ENCODE data around the gene CASKIN2. TPM values are rescaled to one million over a fixed set of nuclear protein-coding genes. Genes with fewer than 3 reads are reported as not detected.

CASKIN2 gene, protein sequence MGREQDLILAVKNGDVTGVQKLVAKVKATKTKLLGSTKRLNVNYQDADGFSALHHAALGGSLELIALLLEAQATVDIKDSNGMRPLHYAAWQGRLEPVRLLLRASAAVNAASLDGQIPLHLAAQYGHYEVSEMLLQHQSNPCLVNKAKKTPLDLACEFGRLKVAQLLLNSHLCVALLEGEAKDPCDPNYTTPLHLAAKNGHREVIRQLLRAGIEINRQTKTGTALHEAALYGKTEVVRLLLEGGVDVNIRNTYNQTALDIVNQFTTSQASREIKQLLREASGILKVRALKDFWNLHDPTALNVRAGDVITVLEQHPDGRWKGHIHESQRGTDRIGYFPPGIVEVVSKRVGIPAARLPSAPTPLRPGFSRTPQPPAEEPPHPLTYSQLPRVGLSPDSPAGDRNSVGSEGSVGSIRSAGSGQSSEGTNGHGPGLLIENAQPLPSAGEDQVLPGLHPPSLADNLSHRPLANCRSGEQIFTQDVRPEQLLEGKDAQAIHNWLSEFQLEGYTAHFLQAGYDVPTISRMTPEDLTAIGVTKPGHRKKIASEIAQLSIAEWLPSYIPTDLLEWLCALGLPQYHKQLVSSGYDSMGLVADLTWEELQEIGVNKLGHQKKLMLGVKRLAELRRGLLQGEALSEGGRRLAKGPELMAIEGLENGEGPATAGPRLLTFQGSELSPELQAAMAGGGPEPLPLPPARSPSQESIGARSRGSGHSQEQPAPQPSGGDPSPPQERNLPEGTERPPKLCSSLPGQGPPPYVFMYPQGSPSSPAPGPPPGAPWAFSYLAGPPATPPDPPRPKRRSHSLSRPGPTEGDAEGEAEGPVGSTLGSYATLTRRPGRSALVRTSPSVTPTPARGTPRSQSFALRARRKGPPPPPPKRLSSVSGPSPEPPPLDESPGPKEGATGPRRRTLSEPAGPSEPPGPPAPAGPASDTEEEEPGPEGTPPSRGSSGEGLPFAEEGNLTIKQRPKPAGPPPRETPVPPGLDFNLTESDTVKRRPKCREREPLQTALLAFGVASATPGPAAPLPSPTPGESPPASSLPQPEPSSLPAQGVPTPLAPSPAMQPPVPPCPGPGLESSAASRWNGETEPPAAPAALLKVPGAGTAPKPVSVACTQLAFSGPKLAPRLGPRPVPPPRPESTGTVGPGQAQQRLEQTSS (N-terminal part only)
- total RNA-seq (10 to 100 TPM; 61.5 to 63.4 TPM), polyA plus RNA-seq (1 to 10 TPM; 4.0 to 8.9 TPM)
- long read RNA-seq, donor 1, partial matches to known transcripts: 68 of 72 reads
- long read RNA-seq, donor 1, other reads (novel, unspliced or antisense): 3 of 72 reads
- long read RNA-seq, donor 2, partial matches to known transcripts: 22 of 25 reads
- long read RNA-seq, donor 2, other reads (novel, unspliced or antisense): 3 of 25 reads

DNA sequence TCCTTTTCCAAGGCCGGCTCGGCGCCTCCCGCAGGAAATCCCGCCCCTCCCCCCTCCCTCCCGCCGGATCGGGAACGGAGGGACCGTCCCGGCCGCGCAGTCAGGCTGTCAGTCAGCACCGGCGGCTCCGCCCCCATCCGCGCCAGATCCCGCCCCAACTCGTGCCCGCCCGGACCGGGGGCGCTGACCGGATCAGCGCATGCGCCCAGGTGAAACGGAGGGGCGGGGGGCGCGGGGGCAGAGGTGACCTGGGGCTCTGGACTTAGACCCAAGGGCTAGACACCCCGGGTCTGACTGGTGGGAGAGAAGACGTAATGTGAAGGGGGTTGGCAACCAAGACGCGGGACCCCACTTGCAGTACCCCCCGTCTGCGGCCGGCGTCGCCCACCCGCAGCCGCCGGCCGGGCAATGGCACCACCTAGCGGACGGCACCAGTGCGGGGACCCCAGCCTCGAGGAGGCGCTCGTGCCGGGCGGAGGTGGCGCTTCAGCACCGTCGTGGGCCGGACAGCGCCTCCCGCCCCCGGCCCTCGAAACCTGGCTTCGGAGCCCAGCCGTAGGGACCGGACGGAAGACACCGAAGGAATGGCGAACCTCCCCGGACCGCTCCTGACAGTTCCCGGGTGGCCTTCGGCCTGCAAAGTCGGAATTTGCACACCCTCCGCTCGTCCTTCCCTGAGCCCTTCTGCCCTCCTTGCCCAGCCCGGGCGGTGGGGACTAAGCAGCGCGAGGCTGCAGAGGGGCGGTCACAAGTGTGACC is at the start of gene CASKIN2:
Gene CASKIN2 (minus strand): TSS at position 42 of the 759 bp plus-strand sequence. CDS start 1,733 bp downstream, outside the sequence.
- peaks cover 0 to 2% of the 10 kb centered on the region in 2 donors for H3K4me1 ChIP-seq (ENCODE audit: control insufficient read depth in 1 of 2, insufficient read depth in 2 of 2, low read length in 2 of 2)

DNA sequence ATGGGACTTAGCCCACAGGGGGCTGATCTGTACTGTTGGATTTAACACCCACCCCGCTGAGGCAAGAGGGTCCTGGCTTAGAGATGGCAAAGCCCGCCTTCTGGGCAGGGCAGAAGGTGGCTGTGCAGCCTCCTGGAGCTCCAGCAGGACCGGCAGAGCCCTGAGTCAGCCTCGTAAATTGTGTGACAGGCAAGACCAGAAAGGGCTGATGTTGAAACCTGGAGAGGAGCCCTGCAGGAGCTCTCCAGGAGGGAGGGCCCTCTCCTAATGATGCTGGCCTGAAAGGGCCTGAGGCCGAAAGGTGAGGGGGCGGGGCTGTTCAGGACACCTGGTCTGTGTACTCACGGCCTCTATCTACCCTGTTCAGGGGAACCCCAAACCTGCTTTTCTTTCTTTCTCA is 49.7 kb upstream of the CASKIN2 start:
- ATAC-seq (ENCODE audit: low FRiP score): no peak
- intact Hi-C loops (cut with DNase I): no loop called here
- WGBS, 2 donors: 90 to 92% methylated on average over 7 of the region's 7 CpGs
- no peak overlapping the region for H3K4me3 ChIP-seq (ENCODE audit: low read length in 2 of 2)
- no peak for DNase-seq
- no peaks in the 10 kb centered on the region for H3K27me3 ChIP-seq (ENCODE audit: control insufficient read depth in 1 of 2, insufficient read depth in 2 of 2, low read length in 1 of 2)
- no peak overlapping the region for H3K27ac ChIP-seq (ENCODE audit: low read depth in 1 of 2, low read length in 2 of 2)
- no peaks in the 10 kb centered on the region for H3K36me3 ChIP-seq (ENCODE audit: control insufficient read depth in 1 of 2, insufficient read depth in 2 of 2, low read length in 1 of 2)
- H3K9me3 ChIP-seq (ENCODE audit: control insufficient read depth, low read length): no peaks in the 10 kb centered on the region
- H3K4me1 ChIP-seq (ENCODE audit: control insufficient read depth in 1 of 2, insufficient read depth in 2 of 2, low read length in 2 of 2): no peaks in the 10 kb centered on the region

More for the DNA sequence above, at the start of gene CASKIN2:
- peak within 1 kb of the TSS in 1 of 2 donors; percentile 34 for H3K27ac ChIP-seq (ENCODE audit: low read depth in 1 of 2, low read length in 2 of 2)
- no peaks in the 10 kb centered on the region for H3K36me3 ChIP-seq (ENCODE audit: control insufficient read depth in 1 of 2, insufficient read depth in 2 of 2, low read length in 1 of 2)
- peak within 1 kb of the TSS; percentile 61 to 77 for H3K4me3 ChIP-seq (ENCODE audit: low read length in 2 of 2)
- ATAC-seq (ENCODE audit: low FRiP score) (peak; percentile 94), DNase-seq (peak; percentile 96 to 99)
- H3K9me3 ChIP-seq (ENCODE audit: control insufficient read depth, low read length): no peaks in the 10 kb centered on the region
- H3K27me3 ChIP-seq (ENCODE audit: control insufficient read depth in 1 of 2, insufficient read depth in 2 of 2, low read length in 1 of 2): no peaks in the 10 kb centered on the region
- intact Hi-C loops (cut with DNase I): loop anchor here (1.0 to 10.0 kb wide), 6 partner anchors 72 to 362 kb away; partner anchors contain the start of genes MYO15B (in 1 of the 2) and TRIM47 (in 1 of the 2)
- 0 to 1% methylated on average over 53 to 78 of the region's 78 CpGs for WGBS, 2 donors

DNA sequence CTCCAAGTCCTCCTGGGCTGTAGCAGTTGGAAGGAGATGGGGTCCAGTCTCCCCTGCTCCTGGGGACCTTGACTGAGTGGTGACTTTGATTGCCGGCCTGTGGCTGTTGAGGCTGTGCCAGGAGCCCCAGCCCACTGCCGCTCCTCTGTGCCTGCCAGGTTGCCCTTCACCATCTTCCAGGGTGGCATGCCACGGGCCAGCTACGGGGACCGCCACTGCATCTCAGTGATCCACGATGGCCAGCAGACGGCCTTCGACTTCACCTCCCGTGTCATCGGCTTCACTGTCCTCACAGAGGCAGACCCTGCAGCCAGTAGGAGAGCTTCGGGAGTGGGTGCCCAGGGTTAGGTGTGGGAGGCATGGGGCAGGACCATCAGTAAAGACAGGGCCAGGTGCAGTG is 48.9 kb upstream of the CASKIN2 start:
- DNase-seq: no peak
- H3K27me3 ChIP-seq (ENCODE audit: control insufficient read depth in 1 of 2, insufficient read depth in 2 of 2, low read length in 1 of 2): no peaks in the 10 kb centered on the region
- no peak overlapping the region for H3K27ac ChIP-seq (ENCODE audit: low read depth in 1 of 2, low read length in 2 of 2)
- intact Hi-C loops (cut with DNase I): no loop called here
- H3K9me3 ChIP-seq (ENCODE audit: control insufficient read depth, low read length): no peaks in the 10 kb centered on the region
- H3K4me3 ChIP-seq (ENCODE audit: low read length in 2 of 2): no peak overlapping the region
- no peaks in the 10 kb centered on the region for H3K36me3 ChIP-seq (ENCODE audit: control insufficient read depth in 1 of 2, insufficient read depth in 2 of 2, low read length in 1 of 2)
- 96 to 97% methylated on average over 11 of the region's 11 CpGs for WGBS, 2 donors
- ATAC-seq (ENCODE audit: low FRiP score): no peak
- H3K4me1 ChIP-seq (ENCODE audit: control insufficient read depth in 1 of 2, insufficient read depth in 2 of 2, low read length in 2 of 2): no peaks in the 10 kb centered on the region

DNA sequence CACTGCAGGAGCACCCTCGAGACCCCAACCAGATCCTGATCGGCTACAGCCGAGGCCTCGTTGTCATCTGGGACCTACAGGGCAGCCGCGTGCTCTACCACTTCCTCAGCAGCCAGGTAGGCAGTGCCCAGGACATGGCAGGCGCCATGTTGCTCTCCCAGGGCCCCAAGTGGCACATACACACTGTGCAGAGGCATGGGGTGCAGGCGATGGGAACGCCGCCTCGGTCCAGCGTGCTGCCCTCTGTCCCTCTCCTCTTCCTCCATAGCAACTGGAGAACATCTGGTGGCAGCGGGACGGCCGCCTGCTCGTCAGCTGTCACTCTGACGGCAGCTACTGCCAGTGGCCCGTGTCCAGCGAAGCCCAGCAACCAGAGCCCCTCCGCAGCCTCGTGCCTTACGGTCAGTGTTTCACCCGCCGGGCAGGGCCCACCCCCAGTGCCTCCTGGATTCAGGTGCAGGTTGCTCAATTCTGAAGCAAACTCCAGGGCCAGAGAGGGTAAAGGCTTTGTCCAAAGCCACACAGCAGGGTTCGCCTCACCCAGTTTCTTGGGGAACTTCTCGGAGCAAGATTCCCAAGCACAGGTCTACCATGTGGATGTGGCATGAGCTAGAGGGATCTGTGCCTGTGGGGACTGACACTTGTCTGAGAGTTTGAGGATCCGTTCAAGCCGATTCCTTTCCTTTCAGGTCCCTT is 47.9 kb upstream of the CASKIN2 start:
- Histone ChIP-seq H3K27ac (ENCODE audit: low read depth in 1 of 2, low read length in 2 of 2) (no peak overlapping the region), H3K36me3 (ENCODE audit: control insufficient read depth in 1 of 2, insufficient read depth in 2 of 2, low read length in 1 of 2) (no peaks in the 10 kb centered on the region), H3K27me3 (ENCODE audit: control insufficient read depth in 1 of 2, insufficient read depth in 2 of 2, low read length in 1 of 2) (no peaks in the 10 kb centered on the region), H3K4me1 (ENCODE audit: control insufficient read depth in 1 of 2, insufficient read depth in 2 of 2, low read length in 2 of 2) (no peaks in the 10 kb centered on the region), H3K4me3 (ENCODE audit: low read length in 2 of 2) (no peak overlapping the region), H3K9me3 (ENCODE audit: control insufficient read depth, low read length) (no peaks in the 10 kb centered on the region)
- ATAC-seq (ENCODE audit: low FRiP score) (no peak), DNase-seq (no peak)
- 91 to 95% methylated on average over 28 of the region's 28 CpGs for WGBS, 2 donors
- intact Hi-C loops (cut with DNase I): no loop called here

DNA sequence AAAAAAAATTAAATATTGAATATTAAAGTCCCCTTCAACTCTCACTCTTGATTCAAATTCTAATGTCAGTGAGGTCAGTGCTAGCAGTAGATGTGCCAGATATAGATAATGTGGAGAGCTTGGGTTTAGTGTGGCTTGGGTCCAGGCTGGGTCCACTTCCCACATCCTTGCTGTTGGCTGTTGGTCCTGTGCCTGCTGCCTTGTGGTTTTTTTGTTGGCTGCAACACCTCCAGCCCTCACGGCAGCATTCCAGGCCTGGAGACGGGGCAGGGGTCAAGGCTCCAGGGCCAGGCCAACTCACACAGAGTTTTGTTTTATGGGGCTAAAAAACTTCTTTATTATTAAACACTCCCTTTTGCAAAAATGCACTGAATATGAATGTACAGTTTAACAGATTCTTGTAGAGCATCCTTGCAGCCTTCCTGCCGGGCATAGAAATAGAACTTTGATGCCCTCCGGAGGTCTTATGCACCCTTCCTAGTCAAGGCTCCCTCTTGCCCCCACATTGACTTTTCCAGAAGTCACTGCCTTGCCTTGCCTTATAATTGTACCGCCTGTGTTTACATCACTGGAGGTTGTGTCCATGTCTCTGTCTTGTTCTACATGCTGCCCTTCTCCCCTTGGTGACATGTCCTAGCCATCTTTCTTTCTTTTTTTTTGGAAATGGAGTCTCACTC is 46.7 kb upstream of the CASKIN2 start:
- H3K36me3 ChIP-seq (ENCODE audit: control insufficient read depth in 1 of 2, insufficient read depth in 2 of 2, low read length in 1 of 2): no peaks in the 10 kb centered on the region
- H3K27me3 ChIP-seq (ENCODE audit: control insufficient read depth in 1 of 2, insufficient read depth in 2 of 2, low read length in 1 of 2): no peaks in the 10 kb centered on the region
- no peak overlapping the region for H3K4me3 ChIP-seq (ENCODE audit: low read length in 2 of 2)
- DNase-seq (no peak), ATAC-seq (ENCODE audit: low FRiP score) (no peak)
- H3K4me1 ChIP-seq (ENCODE audit: control insufficient read depth in 1 of 2, insufficient read depth in 2 of 2, low read length in 2 of 2): no peaks in the 10 kb centered on the region
- no peaks in the 10 kb centered on the region for H3K9me3 ChIP-seq (ENCODE audit: control insufficient read depth, low read length)
- intact Hi-C loops (cut with DNase I): no loop called here
- H3K27ac ChIP-seq (ENCODE audit: low read depth in 1 of 2, low read length in 2 of 2): no peak overlapping the region
- WGBS, 2 donors: 54 to 55% methylated on average over 5 of the region's 5 CpGs

DNA sequence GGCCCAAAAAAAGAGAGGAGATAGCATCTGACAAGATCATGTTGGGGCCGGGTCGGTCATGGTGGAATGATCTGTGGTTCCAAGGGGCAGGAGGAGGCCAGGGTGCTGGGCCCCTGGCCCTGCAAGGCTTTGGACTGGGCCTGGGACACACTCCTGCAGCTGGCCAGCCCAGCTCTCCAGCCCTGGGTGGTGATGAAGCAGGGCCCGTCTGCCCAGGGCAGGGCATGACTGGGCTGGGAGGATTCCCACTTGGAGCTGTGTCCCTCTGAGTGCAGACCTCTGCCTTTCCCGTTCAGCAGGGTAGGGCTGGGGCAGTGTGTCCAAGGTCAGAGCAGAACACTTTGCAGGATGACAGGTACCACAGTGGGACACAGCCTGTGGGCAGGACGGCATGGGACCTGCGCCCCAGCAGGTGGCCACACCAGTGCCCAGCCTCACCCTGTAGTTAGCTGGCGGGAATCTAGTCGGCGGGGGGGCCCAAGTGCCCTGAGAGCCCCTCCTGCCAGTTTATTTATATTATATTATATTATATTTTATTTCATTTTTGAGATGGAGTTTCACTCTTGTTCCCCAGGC is 44.7 kb upstream of the CASKIN2 start:
- WGBS, 2 donors: 80 to 85% methylated on average over 9 of the region's 9 CpGs
- Histone ChIP-seq H3K4me1 (ENCODE audit: control insufficient read depth in 1 of 2, insufficient read depth in 2 of 2, low read length in 2 of 2) (no peaks in the 10 kb centered on the region), H3K36me3 (ENCODE audit: control insufficient read depth in 1 of 2, insufficient read depth in 2 of 2, low read length in 1 of 2) (no peaks in the 10 kb centered on the region), H3K9me3 (ENCODE audit: control insufficient read depth, low read length) (no peaks in the 10 kb centered on the region), H3K4me3 (ENCODE audit: low read length in 2 of 2) (no peak overlapping the region), H3K27me3 (ENCODE audit: control insufficient read depth in 1 of 2, insufficient read depth in 2 of 2, low read length in 1 of 2) (no peaks in the 10 kb centered on the region), H3K27ac (ENCODE audit: low read depth in 1 of 2, low read length in 2 of 2) (no peak overlapping the region)
- intact Hi-C loops (cut with DNase I): no loop called here
- ATAC-seq (ENCODE audit: low FRiP score) (no peak), DNase-seq (no peak)

Measured in aorta (tissue), 5 donors.